Activated CD4-positive, alpha-beta T cell treated with anti-CD3 and anti-CD28 coated beads, Interleukin-2, amount 10 ng/mL, durations not matched to agents 7 days and 5 days (primary cell): ENCODE results near the gene CELSR2. TPM values are rescaled to one million over a fixed set of nuclear protein-coding genes. Genes with fewer than 3 reads are reported as not detected.

Experiments used
- CTCF ChIA-PET: fragments of 350-600 bp; sonication (Branson Sonifier 250); formaldehyde crosslinking; loops from one replicate; lab custom pipeline; 2021; ENCODE audit warnings: antibody characterized with exemption; lab: Charles Lee
- POLR2A ChIA-PET: fragments of 350-600 bp; sonication (Branson Sonifier 250); formaldehyde crosslinking; loops from one replicate; lab custom pipeline; 2021; ENCODE audit warnings: antibody characterized with exemption; lab: Charles Lee
- DNase-seq: peaks from one replicate; pipeline ENCODE4 v3.0.0-alpha.2; 2020
- H3K27ac Mint-ChIP-seq: one replicate; pipeline ENCODE4 v1.8.0; 2021; ENCODE audit warnings: mild to moderate bottlenecking, moderate library complexity, mixed read lengths
- H3K27me3 Mint-ChIP-seq: one replicate; pipeline ENCODE4 v1.8.0; 2021; ENCODE audit warnings: mixed read lengths
- H3K36me3 Mint-ChIP-seq: one replicate; pipeline ENCODE4 v1.8.0; 2021; ENCODE audit warnings: low read depth, mixed read lengths
- H3K4me1 Mint-ChIP-seq: one replicate; pipeline ENCODE4 v1.8.0; 2021; ENCODE audit warnings: mixed read lengths
- H3K4me3 Mint-ChIP-seq: one replicate; pipeline ENCODE4 v1.8.0; 2021; ENCODE audit warnings: mild to moderate bottlenecking, moderate library complexity, mixed read lengths
- H3K9me3 Mint-ChIP-seq: one replicate; pipeline ENCODE4 v1.8.0; 2021; ENCODE audit warnings: mixed read lengths
- total RNA-seq, 2 experiments: library from RNA; stranded (reverse); gene quantifications; one replicate each; pipeline ENCODE4 v1.2.3, GENCODE V29; 2021

CELSR2 gene
- 1 to 10 TPM; 5.2 to 5.3 TPM for total RNA-seq

GRCh38 chr1:109248797-109249629 lies at the start of gene CELSR2:
Gene CELSR2 (plus strand): TSS chr1:109249539. CDS start chr1:109250080, 541 bp downstream.
- Mint-ChIP-seq H3K27ac (peak within 1 kb of the TSS; percentile 31), H3K27me3 (peaks cover 12% of the 10 kb centered on the region), H3K4me3 (peak within 1 kb of the TSS; percentile 63), H3K36me3 (no peaks in the 10 kb centered on the region), H3K9me3 (no peaks in the 10 kb centered on the region), H3K4me1 (peaks cover 4% of the 10 kb centered on the region)
- ChIA-PET POLR2A (no interaction called here), CTCF (interaction anchor here (1.2 to 2.0 kb wide), 5 partner anchors 13 to 283 kb away, joined by 3 to 7 read pairs (median 4); partner anchors contain the start of genes PSRC1 and SORT1)
- peak; percentile 69 for DNase-seq

- H3K4me3 Mint-ChIP-seq = no peak overlapping the region
- peak overlapping the region; percentile 80 for H3K27ac Mint-ChIP-seq
- no peaks in the 10 kb centered on the region for H3K36me3 Mint-ChIP-seq
- CTCF ChIA-PET = interaction anchor here (0.6 to 2.8 kb wide), 3 partner anchors 8 to 53 kb away, joined by 3 to 11 read pairs (median 7); no protein-coding TSS in a partner anchor
- POLR2A ChIA-PET = no interaction called here
- no peaks in the 10 kb centered on the region for H3K27me3 Mint-ChIP-seq
- DNase-seq = peak; percentile 32
- peaks cover 29% of the 10 kb centered on the region for H3K4me1 Mint-ChIP-seq
- H3K9me3 Mint-ChIP-seq = no peaks in the 10 kb centered on the region
Observed at GRCh38 chr1:109199710-109200109, 49.6 kb upstream of the CELSR2 start.

- Mint-ChIP-seq H3K27ac (peak overlapping the region; percentile 32), H3K27me3 (no peaks in the 10 kb centered on the region), H3K9me3 (no peaks in the 10 kb centered on the region), H3K4me3 (no peak overlapping the region), H3K36me3 (no peaks in the 10 kb centered on the region), H3K4me1 (peaks cover 28% of the 10 kb centered on the region)
- ChIA-PET POLR2A (interaction anchor here (0.5 kb wide), 1 partner anchor 197 kb away, joined by 3 read pairs; the partner anchor contains the start of gene SORT1), CTCF (interaction anchor here (0.6 to 2.7 kb wide), 5 partner anchors 11 to 337 kb away, joined by 4 to 9 read pairs (median 5); no protein-coding TSS in a partner anchor)
- DNase-seq = peak; percentile 36
Observed at GRCh38 chr1:109201123-109201703, 48.1 kb upstream of the CELSR2 start.

GRCh38 chr1:109204484-109204883 lies 44.9 kb upstream of the CELSR2 start:
- no peak overlapping the region for H3K4me3 Mint-ChIP-seq
- H3K36me3 Mint-ChIP-seq = no peaks in the 10 kb centered on the region
- no peak overlapping the region for H3K27ac Mint-ChIP-seq
- no peaks in the 10 kb centered on the region for H3K27me3 Mint-ChIP-seq
- no peaks in the 10 kb centered on the region for H3K9me3 Mint-ChIP-seq
- ChIA-PET CTCF (interaction anchor here (1.2 to 2.3 kb wide), 2 partner anchors 39 to 328 kb away, joined by 3 to 11 read pairs; no protein-coding TSS in a partner anchor), POLR2A (no interaction called here)
- peaks cover 20% of the 10 kb centered on the region for H3K4me1 Mint-ChIP-seq
- DNase-seq = no peak

GRCh38 chr1:109206339-109206738 lies 43.0 kb upstream of the CELSR2 start:
- Mint-ChIP-seq H3K4me1 (peaks cover 7% of the 10 kb centered on the region), H3K4me3 (no peak overlapping the region), H3K27me3 (no peaks in the 10 kb centered on the region), H3K9me3 (no peaks in the 10 kb centered on the region), H3K27ac (no peak overlapping the region), H3K36me3 (no peaks in the 10 kb centered on the region)
- POLR2A ChIA-PET = interaction anchor here (0.6 kb wide), 1 partner anchor 25 kb away, joined by 4 read pairs; no protein-coding TSS in a partner anchor
- CTCF ChIA-PET = interaction anchor here (1.3 to 2.3 kb wide), 4 partner anchors 13 to 326 kb away, joined by 4 to 11 read pairs (median 4); a partner anchor contains a TSS
- DNase-seq = no peak

- Mint-ChIP-seq H3K27ac (no peak overlapping the region), H3K27me3 (no peaks in the 10 kb centered on the region), H3K36me3 (no peaks in the 10 kb centered on the region), H3K4me3 (no peak overlapping the region), H3K9me3 (no peaks in the 10 kb centered on the region), H3K4me1 (peaks cover 7% of the 10 kb centered on the region)
- no peak for DNase-seq
- ChIA-PET CTCF (interaction anchor here (0.6 to 2.2 kb wide), 7 partner anchors 9 to 287 kb away, joined by 3 to 11 read pairs (median 3); partner anchors contain the start of gene CYB561D1), POLR2A (no interaction called here)
Observed at GRCh38 chr1:109207467-109208103, 41.8 kb upstream of the CELSR2 start.

- no peaks in the 10 kb centered on the region for H3K36me3 Mint-ChIP-seq
- H3K27me3 Mint-ChIP-seq = no peaks in the 10 kb centered on the region
- H3K27ac Mint-ChIP-seq = no peak overlapping the region
- H3K4me3 Mint-ChIP-seq = no peak overlapping the region
- peaks cover 7% of the 10 kb centered on the region for H3K4me1 Mint-ChIP-seq
- CTCF ChIA-PET = interaction anchor here (0.6 to 2.2 kb wide), 3 partner anchors 10 to 108 kb away, joined by 3 to 11 read pairs (median 5); no protein-coding TSS in a partner anchor
- DNase-seq = no peak
- no peaks in the 10 kb centered on the region for H3K9me3 Mint-ChIP-seq
- POLR2A ChIA-PET = no interaction called here
Observed at GRCh38 chr1:109208394-109208793, 40.9 kb upstream of the CELSR2 start.

- no peaks in the 10 kb centered on the region for H3K9me3 Mint-ChIP-seq
- ChIA-PET CTCF (interaction anchor here (0.9 to 2.2 kb wide), 2 partner anchors 10 to 109 kb away, joined by 5 to 11 read pairs; no protein-coding TSS in a partner anchor), POLR2A (no interaction called here)
- no peak overlapping the region for H3K4me3 Mint-ChIP-seq
- H3K4me1 Mint-ChIP-seq = peaks cover 7% of the 10 kb centered on the region
- no peaks in the 10 kb centered on the region for H3K36me3 Mint-ChIP-seq
- no peaks in the 10 kb centered on the region for H3K27me3 Mint-ChIP-seq
- no peak overlapping the region for H3K27ac Mint-ChIP-seq
- DNase-seq = no peak
Observed at GRCh38 chr1:109208836-109209463, 40.4 kb upstream of the CELSR2 start.

GRCh38 chr1:109210058-109210457 lies 39.3 kb upstream of the CELSR2 start:
- CTCF ChIA-PET = no interaction called here
- peaks cover 16% of the 10 kb centered on the region for H3K4me1 Mint-ChIP-seq
- no peak overlapping the region for H3K27ac Mint-ChIP-seq
- peaks cover 7% of the 10 kb centered on the region for H3K36me3 Mint-ChIP-seq
- DNase-seq = no peak
- no peaks in the 10 kb centered on the region for H3K27me3 Mint-ChIP-seq
- no peak overlapping the region for H3K4me3 Mint-ChIP-seq
- POLR2A ChIA-PET = no interaction called here
- H3K9me3 Mint-ChIP-seq = no peaks in the 10 kb centered on the region

- no peak for DNase-seq
- Mint-ChIP-seq H3K27me3 (no peaks in the 10 kb centered on the region), H3K4me3 (peak overlapping the region; percentile 97), H3K4me1 (peaks cover 32% of the 10 kb centered on the region), H3K36me3 (peaks cover 28% of the 10 kb centered on the region), H3K27ac (peak overlapping the region; percentile 76), H3K9me3 (no peaks in the 10 kb centered on the region)
- ChIA-PET CTCF (interaction anchor here (1.0 to 2.2 kb wide), 10 partner anchors 12 to 319 kb away, joined by 3 to 10 read pairs (median 4); no protein-coding TSS in a partner anchor), POLR2A (no interaction called here)
Observed at GRCh38 chr1:109213345-109213823, 36.0 kb upstream of the CELSR2 start.

- Mint-ChIP-seq H3K4me1 (peaks cover 35% of the 10 kb centered on the region), H3K9me3 (no peaks in the 10 kb centered on the region), H3K36me3 (peaks cover 32% of the 10 kb centered on the region), H3K27ac (peak within 1 kb of the TSS; percentile 95), H3K27me3 (no peaks in the 10 kb centered on the region), H3K4me3 (peak within 1 kb of the TSS; percentile 97)
- POLR2A ChIA-PET = interaction anchor here (0.6 to 0.7 kb wide), 2 partner anchors 10 to 17 kb away, joined by 3 to 5 read pairs; no protein-coding TSS in a partner anchor
- CTCF ChIA-PET = interaction anchor here (0.8 to 2.2 kb wide), 10 partner anchors 9 to 318 kb away, joined by 3 to 10 read pairs (median 4); no protein-coding TSS in a partner anchor
- peak; percentile 89 for DNase-seq
Observed at GRCh38 chr1:109213824-109214693, 35.3 kb upstream of the CELSR2 start, which contains the start of gene SARS1. Gene SARS1 (plus strand): TSS chr1:109213918. CDS start chr1:109213993, 75 bp downstream.
